GM10248 (cell line): Measurements from ENCODE around the gene NDUFS1.

Experiments
- CTCF ChIA-PET: fragments of 300-600 bp; sonication (Branson Sonifier 250); formaldehyde crosslinking; extraction: SDS; loops from one replicate; lab custom pipeline; 2021; ENCODE audit warnings: antibody characterized with exemption; lab: Yijun Ruan, JAX
- POLR2A ChIA-PET: fragments of 350-650 bp; sonication (Branson Sonifier 250); formaldehyde crosslinking; extraction: SDS; loops from one replicate; lab custom pipeline; 2020; ENCODE audit warnings: antibody characterized with exemption; lab: Yijun Ruan, JAX
- DNase-seq: peaks from one replicate; pipeline ENCODE4 v3.0.0; 2012; ENCODE audit errors: extremely low spot score
- TF ChIP-seq, protein P1 (sequence below): IDR thresholded peaks from 2 replicates; pipeline ENCODE4 v1.5.1; 2012; ENCODE audit warnings: mild to moderate bottlenecking, low read depth; ENCODE audit errors: extremely low read depth, missing control alignments, control extremely low read depth

The NDUFS1 gene

DNA sequence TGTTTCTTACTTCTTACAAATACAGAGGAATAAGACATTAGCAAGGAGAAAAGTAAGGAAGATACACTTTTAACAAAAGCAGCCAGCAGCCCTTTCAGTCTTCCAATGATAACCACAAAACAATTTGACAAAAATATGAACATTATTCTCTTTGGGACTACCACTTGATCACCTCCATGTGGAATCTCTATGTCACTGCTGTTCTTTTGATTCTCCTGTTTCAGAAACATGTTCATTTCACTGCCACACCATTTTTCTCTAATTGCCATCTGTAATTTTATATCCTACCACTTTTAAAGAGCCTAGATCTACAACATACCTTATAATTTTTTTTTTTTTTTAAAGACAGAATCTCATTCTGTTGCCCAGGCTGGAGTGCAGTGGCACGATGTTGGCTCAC, 84.1 kb downstream of the NDUFS1 start:
- CTCF ChIA-PET = no interaction called here
- no peak for DNase-seq
- POLR2A ChIA-PET = no interaction called here
- TF ChIP-seq, protein P1, sequence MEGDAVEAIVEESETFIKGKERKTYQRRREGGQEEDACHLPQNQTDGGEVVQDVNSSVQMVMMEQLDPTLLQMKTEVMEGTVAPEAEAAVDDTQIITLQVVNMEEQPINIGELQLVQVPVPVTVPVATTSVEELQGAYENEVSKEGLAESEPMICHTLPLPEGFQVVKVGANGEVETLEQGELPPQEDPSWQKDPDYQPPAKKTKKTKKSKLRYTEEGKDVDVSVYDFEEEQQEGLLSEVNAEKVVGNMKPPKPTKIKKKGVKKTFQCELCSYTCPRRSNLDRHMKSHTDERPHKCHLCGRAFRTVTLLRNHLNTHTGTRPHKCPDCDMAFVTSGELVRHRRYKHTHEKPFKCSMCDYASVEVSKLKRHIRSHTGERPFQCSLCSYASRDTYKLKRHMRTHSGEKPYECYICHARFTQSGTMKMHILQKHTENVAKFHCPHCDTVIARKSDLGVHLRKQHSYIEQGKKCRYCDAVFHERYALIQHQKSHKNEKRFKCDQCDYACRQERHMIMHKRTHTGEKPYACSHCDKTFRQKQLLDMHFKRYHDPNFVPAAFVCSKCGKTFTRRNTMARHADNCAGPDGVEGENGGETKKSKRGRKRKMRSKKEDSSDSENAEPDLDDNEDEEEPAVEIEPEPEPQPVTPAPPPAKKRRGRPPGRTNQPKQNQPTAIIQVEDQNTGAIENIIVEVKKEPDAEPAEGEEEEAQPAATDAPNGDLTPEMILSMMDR = no peak

DNA sequence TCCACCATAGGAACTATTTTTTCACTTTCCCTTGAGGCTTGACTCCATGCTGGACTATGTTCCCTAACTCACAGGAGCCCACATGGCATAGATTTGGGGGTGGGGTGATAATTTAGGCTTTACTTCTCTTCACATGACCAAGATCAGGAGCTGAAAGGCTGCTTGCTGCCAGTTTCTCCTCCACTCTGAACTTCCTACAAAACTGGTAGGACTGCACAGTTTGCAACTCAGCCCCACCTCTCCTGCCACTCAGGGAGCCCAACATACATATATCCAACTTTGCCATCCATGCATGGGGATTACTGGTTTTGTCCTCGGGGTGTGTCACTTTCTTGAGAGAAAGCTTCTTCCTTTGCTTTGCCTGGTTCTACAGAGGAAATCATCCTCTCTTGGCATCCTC, 87.4 kb downstream of the NDUFS1 start:
- CTCF ChIA-PET = interaction anchor here (1.1 to 1.6 kb wide), 4 partner anchors 12 to 296 kb away, joined by 3 to 6 read pairs (median 4); partner anchors contain the start of gene INO80D
- DNase-seq = no peak
- TF ChIP-seq, protein P1 = no peak
- POLR2A ChIA-PET = interaction anchor here (0.6 kb wide), 1 partner anchor 12 kb away, joined by 3 read pairs; no protein-coding TSS in a partner anchor

DNA sequence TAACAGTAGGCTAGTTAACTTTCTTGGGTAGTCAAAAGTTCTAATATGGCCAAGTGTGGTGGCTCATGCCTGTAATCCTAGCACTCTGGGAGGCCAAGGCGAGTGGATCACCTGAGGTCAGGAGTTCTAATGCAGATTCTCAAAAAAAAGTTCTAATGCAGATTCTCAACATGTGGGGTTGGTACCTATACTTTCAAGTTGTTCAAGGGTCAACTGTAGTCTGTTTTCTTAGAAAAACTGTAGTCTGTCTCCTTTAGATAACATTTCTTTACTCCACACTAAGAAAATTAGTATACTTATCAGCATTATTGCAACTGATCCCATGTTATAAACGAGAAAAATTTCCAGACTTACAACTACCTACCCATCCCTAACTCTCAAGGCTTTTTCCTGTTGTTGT, 89.8 kb downstream of the NDUFS1 start:
- ChIA-PET CTCF (interaction anchor here (1.8 kb wide), 1 partner anchor 17 kb away, joined by 5 read pairs; the partner anchor contains the start of gene INO80D), POLR2A (no interaction called here)
- TF ChIP-seq, protein P1 = no peak
- no peak for DNase-seq

DNA sequence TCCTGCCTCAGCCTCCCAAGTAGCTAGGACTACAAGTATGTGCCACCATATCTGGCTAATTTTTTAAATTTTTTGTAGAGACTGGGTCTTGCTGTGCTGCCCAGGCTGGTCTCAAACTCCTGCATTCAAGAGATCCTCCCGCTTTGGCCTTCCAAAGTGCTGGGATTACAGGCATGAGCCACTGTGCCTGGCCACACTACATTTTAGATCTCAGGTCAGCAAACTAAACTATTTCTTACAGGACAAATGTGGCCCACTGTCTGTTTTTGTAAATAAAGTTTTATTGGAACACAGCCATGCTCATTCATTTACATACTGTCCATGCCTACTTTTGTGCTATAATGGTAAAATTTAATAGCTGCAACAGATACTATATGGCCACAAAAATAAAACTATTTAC, 91.0 kb downstream of the NDUFS1 start:
- TF ChIP-seq, protein P1 = no peak
- no peak for DNase-seq
- CTCF ChIA-PET = interaction anchor here (0.8 to 1.8 kb wide), 2 partner anchors 18 to 35 kb away, joined by 3 to 5 read pairs; partner anchors contain the start of gene INO80D
- POLR2A ChIA-PET = no interaction called here
